Central memory CD8-positive, alpha-beta T cell (primary cell): ENCODE data around the gene NEK6.

ENCODE experiments used
- ATAC-seq: fragments of 150-1000 bp; cut with Tn5 transposase; replicated peaks from 2 replicates; pipeline ENCODE4 v1.10.0; 2022; ENCODE audit warnings: mild to moderate bottlenecking, moderate FRiP score, moderate number of reproducible peaks; ENCODE audit not compliant: poor library complexity, severe bottlenecking; ENCODE audit errors: extremely low read depth
- DNase-seq, 2 donors: peaks; one replicate each; pipeline ENCODE4 v3.0.0; 2021; ENCODE audit warnings: low spot score in 2 of 2
- H3K27ac Mint-ChIP-seq: one replicate; pipeline ENCODE4 v1.8.0; 2022; ENCODE audit warnings: low read depth, mild to moderate bottlenecking, moderate library complexity, mixed read lengths
- H3K27me3 Mint-ChIP-seq: one replicate; pipeline ENCODE4 v1.8.0; 2022; ENCODE audit warnings: mixed read lengths
- H3K36me3 Mint-ChIP-seq: one replicate; pipeline ENCODE4 v1.8.0; 2022; ENCODE audit warnings: mild to moderate bottlenecking, moderate library complexity, mixed read lengths; ENCODE audit not compliant: insufficient read depth
- H3K4me1 Mint-ChIP-seq: one replicate; pipeline ENCODE4 v1.8.0; 2022; ENCODE audit warnings: mixed read lengths
- H3K4me3 Mint-ChIP-seq: one replicate; pipeline ENCODE4 v1.8.0; 2022; ENCODE audit warnings: mild to moderate bottlenecking, moderate library complexity, mixed read lengths
- H3K9me3 Mint-ChIP-seq: one replicate; pipeline ENCODE4 v1.8.0; 2022; ENCODE audit warnings: mixed read lengths

The NEK6 gene

DNA sequence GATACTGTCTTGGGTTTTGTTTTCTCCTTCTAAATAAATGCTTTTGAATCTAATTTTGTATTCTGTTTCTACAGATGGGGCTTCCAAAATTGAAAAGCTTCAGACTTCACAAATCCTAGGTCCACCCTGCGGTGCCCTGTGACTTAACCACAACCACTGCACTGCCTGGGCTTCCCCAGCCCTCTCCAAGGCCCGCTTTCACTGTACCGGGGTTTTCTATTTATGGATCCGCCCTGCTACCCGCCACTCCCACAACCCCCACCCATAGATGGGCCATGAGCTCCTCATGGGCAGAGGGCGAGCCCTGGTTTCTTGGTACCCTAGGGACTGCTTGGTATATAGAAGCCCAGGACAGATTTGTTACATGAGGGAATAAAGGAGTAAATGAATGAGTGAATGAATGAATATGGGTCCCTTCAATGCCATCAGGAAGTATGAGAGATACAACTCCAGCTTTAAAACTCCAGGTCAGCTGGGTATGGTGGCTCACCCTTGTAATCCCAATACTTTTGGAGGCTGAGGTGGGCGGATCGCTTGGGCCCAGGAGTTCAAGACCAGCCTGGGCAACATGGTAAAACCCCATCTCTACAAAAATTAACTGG, 39.8 kb upstream of the NEK6 start:
- Mint-ChIP-seq H3K4me1 (peaks cover 72% of the 10 kb centered on the region), H3K9me3 (no peaks in the 10 kb centered on the region), H3K36me3 (peaks cover 4% of the 10 kb centered on the region), H3K27ac (peak overlapping the region; percentile 84), H3K4me3 (peak overlapping the region; percentile 55), H3K27me3 (no peaks in the 10 kb centered on the region)
- DNase-seq (no peak), ATAC-seq (no peak)

DNA sequence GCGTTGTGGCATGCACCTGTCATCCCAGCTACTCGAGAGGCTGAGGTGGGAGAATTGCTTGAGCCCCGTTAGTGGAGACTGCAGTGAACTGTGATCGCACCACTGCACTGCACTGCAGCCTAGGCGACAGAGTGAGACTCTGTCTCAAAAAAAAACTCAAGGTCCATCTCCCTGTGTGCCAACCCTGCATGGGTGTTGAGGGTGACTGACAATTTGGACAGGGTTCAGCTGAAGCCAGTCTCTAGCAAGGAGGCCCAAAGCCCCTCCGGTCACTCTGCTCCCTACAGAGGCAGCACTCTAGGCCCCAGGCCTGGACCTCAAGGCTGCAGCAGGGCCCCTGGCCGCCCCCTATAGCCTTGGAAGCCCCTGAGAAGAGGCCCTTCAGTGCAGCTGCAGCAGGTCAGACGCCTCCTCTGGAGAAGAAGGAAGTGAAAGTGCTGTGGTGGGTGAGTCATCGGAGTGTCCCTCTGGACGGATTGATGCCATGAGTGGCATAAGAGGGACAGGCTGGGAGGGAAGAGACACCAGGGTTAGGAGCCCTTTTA, 39.2 kb upstream of the NEK6 start:
- Mint-ChIP-seq H3K27me3 (no peaks in the 10 kb centered on the region), H3K9me3 (no peaks in the 10 kb centered on the region), H3K36me3 (peaks cover 4% of the 10 kb centered on the region), H3K4me3 (peak overlapping the region; percentile 55), H3K27ac (peak overlapping the region; percentile 49), H3K4me1 (peaks cover 72% of the 10 kb centered on the region)
- ATAC-seq (peak; percentile 25), DNase-seq (no peak)

DNA sequence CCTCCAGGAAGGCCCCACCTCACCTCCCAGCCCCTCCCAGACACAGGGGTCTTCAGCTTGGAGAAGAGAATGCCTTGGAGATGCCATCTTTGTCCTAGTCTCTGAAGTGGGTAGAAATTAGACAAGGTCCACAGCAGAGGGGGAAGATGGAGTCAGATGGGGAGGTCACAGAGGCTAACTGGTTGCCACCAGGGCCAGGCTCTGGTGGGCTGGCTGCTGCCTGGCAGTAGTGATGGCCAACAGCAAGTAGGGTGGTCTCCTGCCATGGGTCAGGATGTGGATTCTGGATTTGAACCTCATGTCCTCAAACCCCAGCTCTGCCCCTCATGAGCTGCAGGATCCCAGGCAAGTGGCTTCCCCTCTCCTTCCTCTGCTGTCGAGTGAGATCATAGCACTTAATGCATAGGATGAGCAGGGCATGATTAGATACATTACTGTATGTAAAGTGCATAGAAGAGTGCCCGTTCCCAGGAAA, 38.7 kb upstream of the NEK6 start:
- ATAC-seq (no peak), DNase-seq (no peak)
- peak overlapping the region; percentile 55 for H3K4me3 Mint-ChIP-seq
- H3K4me1 Mint-ChIP-seq, result peaks cover 70% of the 10 kb centered on the region
- H3K27me3 Mint-ChIP-seq, result no peaks in the 10 kb centered on the region
- H3K27ac Mint-ChIP-seq, result peak overlapping the region; percentile 49
- no peaks in the 10 kb centered on the region for H3K9me3 Mint-ChIP-seq
- peaks cover 4% of the 10 kb centered on the region for H3K36me3 Mint-ChIP-seq

DNA sequence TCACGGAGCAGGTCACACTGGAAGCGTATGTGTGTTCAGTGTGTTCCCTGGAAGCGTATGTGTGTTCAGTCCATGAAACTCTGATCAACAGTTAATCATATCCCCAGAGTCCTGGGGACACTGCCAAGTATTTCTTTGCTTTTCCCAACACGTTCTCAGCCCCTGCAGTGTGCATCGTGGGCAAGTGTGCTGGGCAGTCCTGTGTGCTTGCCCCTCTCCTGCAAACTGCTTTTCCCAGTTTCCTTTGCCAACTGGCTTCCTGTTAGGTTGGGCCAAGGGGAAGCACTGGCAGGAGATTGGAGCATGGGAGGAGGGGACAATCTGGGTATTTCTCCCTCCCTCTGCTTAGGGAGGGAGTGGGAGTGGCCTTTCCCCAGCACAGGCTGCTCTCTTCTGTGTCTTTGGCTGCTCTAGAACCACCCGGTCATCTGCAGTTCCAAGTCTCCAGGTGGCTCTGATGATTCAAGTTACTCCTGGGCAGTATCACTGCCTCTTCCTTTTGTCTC, 36.8 kb upstream of the NEK6 start:
- Mint-ChIP-seq H3K27ac (peak overlapping the region; percentile 61), H3K9me3 (no peaks in the 10 kb centered on the region), H3K36me3 (peaks cover 4% of the 10 kb centered on the region), H3K27me3 (no peaks in the 10 kb centered on the region), H3K4me1 (peaks cover 55% of the 10 kb centered on the region), H3K4me3 (no peak overlapping the region)
- ATAC-seq, result no peak
- no peak for DNase-seq

DNA sequence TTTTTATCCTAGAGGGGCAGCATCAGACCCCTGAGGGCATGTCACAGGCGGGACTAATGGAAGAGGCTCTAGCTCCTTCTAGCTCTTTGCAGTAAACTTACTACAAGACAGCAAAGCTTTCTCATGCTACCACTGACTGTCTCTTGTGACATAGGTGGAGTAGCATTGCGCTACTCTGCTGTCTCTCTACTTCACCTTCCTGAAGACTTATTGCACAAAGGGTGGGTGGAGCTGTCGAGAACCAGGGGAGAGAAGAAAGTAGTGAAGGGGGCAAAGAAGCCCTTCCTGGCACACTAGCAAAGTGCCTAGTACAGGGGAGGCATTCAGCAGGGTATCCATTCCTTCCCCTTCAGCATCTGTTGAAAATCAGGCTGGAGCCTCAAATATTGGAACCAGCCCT, 36.1 kb upstream of the NEK6 start:
- Mint-ChIP-seq H3K27ac (peak overlapping the region; percentile 61), H3K9me3 (no peaks in the 10 kb centered on the region), H3K4me1 (peaks cover 49% of the 10 kb centered on the region), H3K36me3 (peaks cover 4% of the 10 kb centered on the region), H3K4me3 (no peak overlapping the region), H3K27me3 (no peaks in the 10 kb centered on the region)
- no peak for DNase-seq
- ATAC-seq, result no peak

DNA sequence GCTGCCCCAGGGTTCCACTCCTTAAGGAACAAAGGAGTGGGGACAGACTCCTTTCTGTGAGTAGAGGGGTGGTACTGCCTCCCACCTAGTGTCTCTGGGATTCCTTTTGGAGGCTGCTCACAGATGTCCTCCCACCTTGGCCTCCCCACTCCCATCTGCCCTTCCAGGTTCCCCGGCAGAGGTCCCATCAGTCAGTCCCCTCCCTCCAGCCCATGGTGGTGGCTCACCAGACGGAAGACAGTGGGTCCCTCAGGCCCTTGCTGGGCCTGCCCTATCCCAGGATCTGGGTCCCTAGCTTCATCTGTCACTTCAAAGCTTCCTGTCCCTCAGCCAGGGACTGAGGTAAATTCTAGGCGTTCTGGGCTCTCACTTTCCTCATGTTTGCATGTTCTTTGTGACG, 35.6 kb upstream of the NEK6 start:
- DNase-seq, result no peak
- Mint-ChIP-seq H3K4me3 (no peak overlapping the region), H3K27me3 (no peaks in the 10 kb centered on the region), H3K36me3 (peaks cover 1% of the 10 kb centered on the region), H3K27ac (no peak overlapping the region), H3K9me3 (no peaks in the 10 kb centered on the region), H3K4me1 (peaks cover 44% of the 10 kb centered on the region)
- ATAC-seq, result no peak

DNA sequence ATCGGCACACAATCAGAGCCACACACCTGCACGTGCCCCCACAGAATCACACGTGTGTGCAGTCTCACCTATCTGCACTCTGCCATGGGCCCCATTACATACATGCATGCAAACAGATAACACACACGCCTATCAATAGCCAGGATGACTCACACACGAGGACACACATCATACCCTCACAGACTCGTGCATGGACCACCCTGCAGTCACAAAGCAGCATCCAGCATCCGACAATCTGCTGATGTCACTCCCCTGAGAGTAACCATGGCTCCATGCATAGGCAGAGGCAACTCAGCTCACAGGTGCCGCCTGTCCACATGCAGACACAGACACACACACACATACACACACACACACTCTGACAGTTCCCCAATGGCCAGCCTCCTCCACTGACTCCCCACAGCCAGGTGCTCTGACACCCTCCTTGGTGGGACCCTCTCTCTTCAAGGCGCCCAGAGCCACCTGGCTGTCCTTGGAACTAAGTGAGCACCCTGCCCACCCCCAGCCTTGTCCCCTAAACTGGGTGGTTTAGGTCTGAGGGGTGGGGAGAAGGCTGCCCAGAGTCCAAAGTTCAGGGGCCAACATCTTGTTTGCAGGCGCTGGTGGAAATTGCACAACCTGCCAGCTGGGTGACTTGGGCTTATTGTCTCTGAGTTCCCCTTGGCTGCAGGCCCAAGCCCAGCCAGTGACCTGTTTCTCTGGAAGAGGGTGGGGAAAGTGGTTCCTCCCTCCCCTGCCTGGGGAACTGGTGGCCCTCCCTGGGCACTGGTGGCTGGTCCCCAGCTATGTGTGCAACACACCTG, 34.6 kb upstream of the NEK6 start:
- Mint-ChIP-seq H3K27ac (no peak overlapping the region), H3K36me3 (no peaks in the 10 kb centered on the region), H3K9me3 (no peaks in the 10 kb centered on the region), H3K4me3 (no peak overlapping the region), H3K4me1 (peaks cover 34% of the 10 kb centered on the region), H3K27me3 (no peaks in the 10 kb centered on the region)
- DNase-seq (no peak), ATAC-seq (no peak)

DNA sequence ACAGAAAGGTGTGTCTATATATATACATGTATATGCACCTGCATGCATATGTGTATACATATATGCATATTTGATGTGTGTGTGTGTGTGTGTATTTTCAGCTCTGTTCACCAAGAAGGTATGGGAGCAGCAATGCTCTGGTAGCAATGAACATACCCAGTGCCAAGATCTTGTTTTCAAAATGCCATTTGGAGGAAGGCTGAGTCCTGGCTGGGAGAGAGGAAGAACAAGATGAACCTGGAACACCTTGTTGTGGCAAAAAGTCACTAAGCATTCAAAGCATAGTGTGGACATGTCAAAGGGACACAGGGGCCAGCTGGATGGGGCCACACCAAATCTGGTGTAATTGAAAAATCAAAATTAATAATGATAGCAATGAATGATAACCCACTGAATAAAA, 31.8 kb upstream of the NEK6 start:
- H3K4me1 Mint-ChIP-seq, result peaks cover 16% of the 10 kb centered on the region
- no peak overlapping the region for H3K27ac Mint-ChIP-seq
- no peaks in the 10 kb centered on the region for H3K9me3 Mint-ChIP-seq
- no peaks in the 10 kb centered on the region for H3K27me3 Mint-ChIP-seq
- DNase-seq, result no peak
- ATAC-seq, result no peak
- no peaks in the 10 kb centered on the region for H3K36me3 Mint-ChIP-seq
- no peak overlapping the region for H3K4me3 Mint-ChIP-seq

DNA sequence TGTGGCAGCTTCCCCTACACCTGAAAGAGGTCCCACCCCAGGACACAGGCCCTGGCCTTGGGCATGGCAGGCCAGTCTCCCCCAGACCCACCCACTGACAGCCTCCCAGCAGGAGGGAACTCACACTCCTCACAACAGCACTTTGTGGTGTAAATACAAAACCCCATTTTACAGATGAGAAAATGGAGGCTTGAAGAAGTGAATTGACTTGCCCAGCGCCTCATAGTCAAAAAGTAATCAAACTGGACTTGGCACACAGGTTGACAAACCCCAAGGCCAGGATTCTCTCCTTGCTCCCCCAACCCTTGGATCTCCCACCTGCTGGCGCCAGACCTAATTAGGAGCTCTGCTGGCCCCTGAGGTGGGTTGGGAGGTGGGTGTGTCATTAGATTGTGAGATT, 29.2 kb upstream of the NEK6 start:
- H3K4me1 Mint-ChIP-seq, result peaks cover 5% of the 10 kb centered on the region
- no peak overlapping the region for H3K27ac Mint-ChIP-seq
- H3K4me3 Mint-ChIP-seq, result no peak overlapping the region
- no peaks in the 10 kb centered on the region for H3K36me3 Mint-ChIP-seq
- no peak for ATAC-seq
- no peaks in the 10 kb centered on the region for H3K27me3 Mint-ChIP-seq
- no peaks in the 10 kb centered on the region for H3K9me3 Mint-ChIP-seq
- no peak for DNase-seq

DNA sequence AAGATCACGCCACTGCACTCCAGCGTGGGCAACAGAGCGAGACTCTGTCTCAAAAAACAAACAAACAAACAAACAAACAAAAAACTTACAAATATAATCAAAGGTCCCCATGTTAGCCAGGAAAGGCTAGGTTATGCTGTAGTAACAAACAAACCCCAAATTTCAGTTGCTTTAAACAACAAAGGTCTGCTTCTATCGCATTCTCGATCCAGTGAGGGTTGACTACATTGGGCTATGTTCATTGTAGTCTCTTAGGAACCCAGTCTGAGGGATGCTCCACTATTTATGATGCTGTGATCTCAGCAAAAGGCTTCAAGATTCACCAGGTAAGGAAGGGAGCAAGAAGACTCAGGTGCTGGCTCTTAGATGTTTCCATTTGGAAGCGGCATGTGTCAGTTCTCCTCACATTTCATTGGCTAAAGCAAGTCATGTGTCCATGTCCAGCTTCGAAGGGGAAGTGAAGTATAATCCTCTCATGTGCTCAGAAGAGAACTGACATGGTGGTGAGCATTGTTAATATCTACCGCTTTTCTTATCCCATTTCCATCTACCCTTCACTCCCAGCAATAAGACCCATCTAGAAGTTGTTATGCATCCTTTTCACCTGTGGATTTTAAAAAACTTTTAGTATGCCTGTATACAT, 26.5 kb upstream of the NEK6 start:
- H3K9me3 Mint-ChIP-seq, result no peaks in the 10 kb centered on the region
- no peak for ATAC-seq

DNA sequence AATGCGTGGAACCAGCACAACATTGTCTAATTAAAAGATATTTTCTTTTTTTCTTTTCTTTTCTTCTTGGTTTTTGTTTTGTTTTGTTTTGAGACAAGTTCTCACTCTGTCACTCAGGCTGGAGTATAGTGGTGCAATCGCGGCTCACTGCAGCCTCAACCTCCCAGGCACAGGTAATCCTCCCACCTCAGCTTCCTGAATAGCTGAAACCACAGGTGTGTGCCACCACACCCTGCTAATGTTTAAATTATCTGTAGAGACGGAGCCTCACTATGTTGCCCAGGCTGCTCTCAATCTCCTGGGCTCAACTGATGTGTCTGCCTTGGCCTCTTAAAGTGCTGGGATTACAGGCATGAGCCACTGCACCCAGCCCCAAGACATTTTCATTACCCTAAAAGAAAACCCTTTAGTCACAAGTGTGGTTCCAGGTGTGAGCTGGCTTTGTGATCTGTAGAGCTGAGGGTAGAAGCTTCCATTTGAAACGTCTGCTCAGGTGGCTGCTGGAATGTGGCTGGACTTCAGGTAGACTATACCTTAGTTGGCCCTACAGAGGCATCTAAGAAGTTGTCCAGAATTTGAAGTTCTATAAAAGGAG, 19.1 kb upstream of the NEK6 start:
- no peaks in the 10 kb centered on the region for H3K27me3 Mint-ChIP-seq
- no peak for DNase-seq
- H3K9me3 Mint-ChIP-seq, result no peaks in the 10 kb centered on the region
- H3K36me3 Mint-ChIP-seq, result peaks cover 6% of the 10 kb centered on the region
- ATAC-seq, result peak; percentile 68
- peak overlapping the region; percentile 41 for H3K4me3 Mint-ChIP-seq
- peak overlapping the region; percentile 64 for H3K27ac Mint-ChIP-seq
- peaks cover 27% of the 10 kb centered on the region for H3K4me1 Mint-ChIP-seq

More for the DNA sequence above, 26.5 kb upstream of the NEK6 start:
- Mint-ChIP-seq H3K27ac (no peak overlapping the region), H3K27me3 (no peaks in the 10 kb centered on the region), H3K36me3 (peaks cover 2% of the 10 kb centered on the region), H3K4me1 (peaks cover 5% of the 10 kb centered on the region), H3K4me3 (no peak overlapping the region)
- DNase-seq, result no peak
